Muscle layer of duodenum (tissue), 2 donors: ENCODE results near the gene EIF4G1.
A peak's percentile ranks its signal among the peaks of the same experiment; 100 is the strongest.

Experiments used
- H3K27ac ChIP-seq: one replicate; pipeline ENCODE4 v1.7.0; 2013; ENCODE audit warnings: mild to moderate bottlenecking, low read length
- H3K27me3 ChIP-seq: one replicate; pipeline ENCODE4 v1.7.0; 2013; ENCODE audit warnings: low read depth, mild to moderate bottlenecking, control low read depth, low read length
- H3K36me3 ChIP-seq, 2 donors: one replicate each; pipeline ENCODE4 v1.7.0; 2013; ENCODE audit warnings: low read length in 2 of 2, control low read depth in 1 of 2, mild to moderate bottlenecking in 1 of 2; ENCODE audit not compliant: insufficient read depth in 2 of 2, control insufficient read depth in 1 of 2
- H3K4me1 ChIP-seq, 2 donors: one replicate each; pipeline ENCODE4 v1.7.0; 2013; ENCODE audit warnings: low read length in 2 of 2, mild to moderate bottlenecking in 2 of 2, control low read depth in 1 of 2, moderate library complexity in 1 of 2; ENCODE audit not compliant: insufficient read depth in 2 of 2, control insufficient read depth in 1 of 2
- H3K4me3 ChIP-seq, 2 donors: one replicate each; pipeline ENCODE4 v1.7.0; 2013; ENCODE audit warnings: low read length in 2 of 2, low read depth in 1 of 2, mild to moderate bottlenecking in 1 of 2
- H3K9me3 ChIP-seq, 2 donors: one replicate each; pipeline ENCODE4 v1.7.0; 2013; ENCODE audit warnings: low read length in 2 of 2, control low read depth in 1 of 2, mild to moderate bottlenecking in 1 of 2; ENCODE audit not compliant: control insufficient read depth in 1 of 2
- donor health status: healthy.

Gene EIF4G1

GRCh38 chr3:184307915-184308314, 6.5 kb upstream of the EIF4G1 start:
- H3K4me1 ChIP-seq, result no peaks in the 10 kb centered on the region
- no peak overlapping the region for H3K4me3 ChIP-seq
- H3K36me3 ChIP-seq, result peaks cover 48 to 57% of the 10 kb centered on the region in 2 donors
- H3K27me3 ChIP-seq, result no peaks in the 10 kb centered on the region
- H3K9me3 ChIP-seq, result no peaks in the 10 kb centered on the region
- no peak overlapping the region for H3K27ac ChIP-seq

DNA sequence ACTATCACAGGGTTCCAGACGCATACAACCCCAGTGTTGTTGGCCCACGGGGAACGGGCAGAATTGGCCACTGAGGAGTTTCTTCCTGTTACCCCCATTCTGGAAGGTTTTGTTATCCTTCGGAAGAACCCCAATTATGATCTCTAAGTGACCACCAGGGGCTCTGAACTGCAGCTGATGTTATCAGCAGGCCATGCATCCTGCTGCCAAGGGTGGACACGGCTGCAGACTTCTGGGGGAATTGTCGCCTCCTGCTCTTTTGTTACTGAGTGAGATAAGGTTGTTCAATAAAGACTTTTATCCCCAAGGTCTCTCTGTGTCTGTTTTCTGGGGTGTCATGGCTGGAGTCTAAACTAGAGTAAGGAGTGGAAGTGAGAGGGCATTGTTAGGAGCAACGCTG, 5.7 kb upstream of the EIF4G1 start:
- Histone ChIP-seq H3K36me3 (peaks cover 39 to 49% of the 10 kb centered on the region in 2 donors), H3K27me3 (no peaks in the 10 kb centered on the region)

DNA sequence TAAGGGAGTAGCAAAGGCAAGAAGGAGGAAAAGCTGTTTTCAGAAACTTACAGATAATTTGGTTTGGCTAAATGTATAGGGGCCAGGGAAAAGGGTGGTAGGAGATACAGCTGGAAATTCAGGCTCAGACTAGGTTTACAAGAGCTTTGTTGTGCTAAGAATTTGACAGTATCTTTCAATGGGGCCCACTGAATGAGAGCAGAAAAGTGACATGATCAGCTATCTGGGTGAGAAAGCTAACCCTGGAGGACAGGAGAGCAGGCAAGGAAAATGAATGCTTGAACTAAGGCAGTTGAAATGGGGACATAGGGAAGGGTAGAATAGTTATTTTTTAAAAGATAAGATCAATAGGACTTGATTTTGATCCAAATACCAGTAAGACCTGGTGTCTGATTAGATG, 2.8 kb upstream of the EIF4G1 start:
- peaks cover 17 to 32% of the 10 kb centered on the region in 2 donors for H3K36me3 ChIP-seq
- no peaks in the 10 kb centered on the region for H3K9me3 ChIP-seq
- no peak overlapping the region for H3K4me3 ChIP-seq
- peaks cover under 1 to 4% of the 10 kb centered on the region in 2 donors for H3K4me1 ChIP-seq
- no peak overlapping the region for H3K27ac ChIP-seq
- H3K27me3 ChIP-seq, result no peaks in the 10 kb centered on the region

More for the DNA sequence above, 5.7 kb upstream of the EIF4G1 start:
- H3K4me3 ChIP-seq, result no peak overlapping the region
- no peaks in the 10 kb centered on the region for H3K4me1 ChIP-seq
- H3K9me3 ChIP-seq, result no peaks in the 10 kb centered on the region
- no peak overlapping the region for H3K27ac ChIP-seq

DNA sequence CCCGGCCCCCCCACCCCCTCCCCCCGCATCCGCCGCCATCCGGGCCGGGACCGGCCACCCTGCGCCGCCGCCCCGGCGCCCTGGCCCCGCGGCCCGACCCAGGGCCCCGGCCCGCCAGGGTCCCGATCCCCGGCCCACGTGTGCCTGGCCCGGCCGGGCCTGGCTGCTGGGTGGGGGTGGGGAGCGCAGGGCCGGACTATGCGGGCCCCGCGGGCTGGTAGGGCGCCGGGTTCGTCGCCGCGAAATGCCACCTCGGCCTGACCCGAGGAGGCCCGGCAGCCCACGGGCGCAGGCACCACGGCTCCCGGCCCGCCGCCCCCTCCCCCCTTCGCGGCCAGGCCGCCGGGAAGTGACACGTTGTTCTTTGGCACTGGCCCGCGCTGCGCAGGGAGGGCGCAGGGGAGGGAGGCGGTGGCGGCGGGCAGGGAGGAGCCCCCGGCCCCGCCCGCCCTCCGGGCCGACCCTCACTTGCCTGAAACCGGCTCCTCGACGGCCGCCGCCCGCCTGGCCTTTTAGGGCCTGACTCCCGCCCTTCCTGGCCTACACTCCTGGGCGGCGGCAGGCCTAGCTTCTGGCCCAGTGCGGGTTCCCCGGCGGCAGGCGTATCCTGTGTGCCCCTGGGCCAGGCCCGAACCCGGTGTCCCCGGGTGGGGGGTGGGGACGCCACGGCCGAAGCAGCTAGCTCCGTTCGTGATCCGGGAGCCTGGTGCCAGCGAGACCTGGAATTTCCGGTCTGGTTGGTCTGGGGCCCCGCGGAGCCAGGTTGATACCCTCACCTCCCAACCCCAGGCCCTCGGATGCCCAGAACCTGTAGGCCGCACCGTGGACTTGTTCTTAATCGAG, 515 bp downstream of the EIF4G1 start:
- Histone ChIP-seq H3K9me3 (no peaks in the 10 kb centered on the region), H3K27ac (peak overlapping the region; percentile 89), H3K4me3 (peak overlapping the region; percentile 77 to 79), H3K4me1 (peaks cover 16 to 35% of the 10 kb centered on the region in 2 donors), H3K36me3 (peaks cover 8 to 29% of the 10 kb centered on the region in 2 donors), H3K27me3 (no peaks in the 10 kb centered on the region)

GRCh38 chr3:184315543-184315867, 1.1 kb downstream of the EIF4G1 start:
- peaks cover 12 to 32% of the 10 kb centered on the region in 2 donors for H3K36me3 ChIP-seq
- peaks cover 21 to 39% of the 10 kb centered on the region in 2 donors for H3K4me1 ChIP-seq
- peak overlapping the region; percentile 77 to 79 for H3K4me3 ChIP-seq
- H3K27me3 ChIP-seq, result no peaks in the 10 kb centered on the region
- no peaks in the 10 kb centered on the region for H3K9me3 ChIP-seq
- H3K27ac ChIP-seq, result peak overlapping the region; percentile 89

DNA sequence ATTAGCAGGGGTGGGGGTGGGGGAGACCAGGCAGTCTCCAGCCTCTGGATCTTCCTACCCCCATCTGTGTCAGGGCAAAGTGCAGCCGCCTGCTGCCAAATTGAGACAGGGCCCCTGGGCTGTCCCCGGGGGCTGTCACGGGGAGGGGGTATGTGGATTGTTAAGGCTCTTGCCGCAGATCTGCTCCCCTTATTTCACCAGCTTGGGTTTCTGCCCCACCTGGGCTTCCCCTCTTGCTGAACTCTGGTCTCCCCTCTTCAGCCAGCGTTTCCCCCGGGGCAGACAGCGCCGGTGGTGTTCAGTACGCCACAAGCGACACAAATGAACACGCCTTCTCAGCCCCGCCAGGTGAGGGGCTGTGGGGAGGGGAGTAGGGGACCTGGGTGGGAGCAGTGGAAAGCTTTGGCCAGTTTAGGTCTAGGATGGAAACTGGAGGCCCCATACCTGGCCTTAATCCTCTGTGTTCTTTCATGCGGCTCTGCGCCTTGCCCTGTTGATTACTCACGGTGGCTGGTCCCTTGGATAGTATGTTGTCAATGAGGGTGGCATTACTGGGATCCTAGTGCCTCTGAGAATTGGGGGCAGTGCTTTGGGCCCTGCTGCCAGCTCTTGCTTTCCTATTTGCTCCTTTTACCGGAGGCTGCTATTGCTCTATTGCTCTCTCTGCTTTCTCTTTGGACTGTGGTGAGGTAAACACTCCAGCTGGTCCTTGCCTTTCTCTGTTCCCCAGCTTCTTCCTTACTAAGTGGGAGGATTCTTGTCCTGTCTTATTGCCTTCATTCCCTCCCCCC, 1.7 kb downstream of the EIF4G1 start:
- Histone ChIP-seq H3K36me3 (peaks cover 18 to 37% of the 10 kb centered on the region in 2 donors), H3K4me3 (peak overlapping the region; percentile 77 to 79), H3K27me3 (no peaks in the 10 kb centered on the region), H3K4me1 (peaks cover 24 to 44% of the 10 kb centered on the region in 2 donors), H3K9me3 (no peaks in the 10 kb centered on the region), H3K27ac (peak overlapping the region; percentile 89)

DNA sequence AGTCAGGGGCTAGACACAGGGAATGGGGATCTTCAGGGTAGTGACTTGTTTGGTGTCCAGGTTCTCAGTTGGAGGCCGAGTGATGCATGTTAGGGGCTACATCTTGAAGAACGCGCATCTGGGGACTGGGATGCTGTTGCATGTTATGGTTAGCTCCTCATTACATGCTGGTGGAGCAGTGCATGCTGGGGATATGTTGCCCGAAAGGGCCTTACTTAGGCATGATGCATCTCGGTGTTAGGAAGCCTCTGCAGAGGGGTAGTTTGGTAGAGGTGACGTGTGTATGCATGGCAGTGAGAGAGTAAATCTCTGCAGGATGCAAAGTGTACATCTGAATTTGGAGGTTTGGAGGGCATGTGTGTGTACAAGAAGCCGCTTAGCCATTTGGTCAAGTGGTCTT, 2.4 kb downstream of the EIF4G1 start:
- Histone ChIP-seq H3K4me3 (peak overlapping the region; percentile 77 to 79), H3K27ac (peak overlapping the region; percentile 89), H3K27me3 (no peaks in the 10 kb centered on the region), H3K36me3 (peaks cover 25 to 44% of the 10 kb centered on the region in 2 donors), H3K9me3 (no peaks in the 10 kb centered on the region), H3K4me1 (peaks cover 24 to 51% of the 10 kb centered on the region in 2 donors)

GRCh38 chr3:184317201-184317600, 2.8 kb downstream of the EIF4G1 start:
- Histone ChIP-seq H3K4me3 (peak overlapping the region in 1 of 2 donors; percentile 79), H3K4me1 (peaks cover 24 to 56% of the 10 kb centered on the region in 2 donors), H3K27ac (no peak overlapping the region), H3K9me3 (no peaks in the 10 kb centered on the region), H3K27me3 (no peaks in the 10 kb centered on the region), H3K36me3 (peaks cover 29 to 49% of the 10 kb centered on the region in 2 donors)

DNA sequence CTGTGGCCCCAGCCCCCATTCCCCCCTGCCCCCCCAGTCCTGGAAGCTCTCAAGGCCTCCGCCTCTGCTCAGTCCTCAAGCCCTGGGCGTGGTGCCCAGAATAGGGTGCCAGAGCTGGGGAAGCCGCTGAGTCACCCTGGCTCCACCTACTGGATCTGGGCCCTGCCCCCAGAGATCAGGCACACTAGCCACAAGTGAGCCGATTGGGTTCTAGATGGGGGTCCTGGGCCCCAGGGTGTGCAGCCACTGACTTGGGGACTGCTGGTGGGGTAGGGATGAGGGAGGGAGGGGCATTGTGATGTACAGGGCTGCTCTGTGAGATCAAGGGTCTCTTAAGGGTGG, 5.7 kb downstream of the EIF4G1 start:
- no peaks in the 10 kb centered on the region for H3K9me3 ChIP-seq
- peak overlapping the region; percentile 83 for H3K27ac ChIP-seq
- H3K4me1 ChIP-seq, result peaks cover 24 to 58% of the 10 kb centered on the region in 2 donors
- no peaks in the 10 kb centered on the region for H3K27me3 ChIP-seq
- H3K4me3 ChIP-seq, result peak overlapping the region in 1 of 2 donors; percentile 35
- peaks cover 58 to 73% of the 10 kb centered on the region in 2 donors for H3K36me3 ChIP-seq

DNA sequence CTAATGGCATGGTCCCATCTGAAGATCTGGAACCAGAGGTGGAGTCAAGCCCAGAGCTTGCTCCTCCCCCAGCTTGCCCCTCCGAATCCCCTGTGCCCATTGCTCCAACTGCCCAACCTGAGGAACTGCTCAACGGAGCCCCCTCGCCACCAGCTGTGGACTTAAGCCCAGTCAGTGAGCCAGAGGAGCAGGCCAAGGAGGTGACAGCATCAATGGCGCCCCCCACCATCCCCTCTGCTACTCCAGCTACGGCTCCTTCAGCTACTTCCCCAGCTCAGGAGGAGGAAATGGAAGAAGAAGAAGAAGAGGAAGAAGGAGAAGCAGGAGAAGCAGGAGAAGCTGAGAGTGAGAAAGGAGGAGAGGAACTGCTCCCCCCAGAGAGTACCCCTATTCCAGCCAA, 7.3 kb downstream of the EIF4G1 start:
- Histone ChIP-seq H3K36me3 (peaks cover 74 to 82% of the 10 kb centered on the region in 2 donors), H3K4me3 (no peak overlapping the region), H3K4me1 (peaks cover 22 to 53% of the 10 kb centered on the region in 2 donors), H3K27me3 (no peaks in the 10 kb centered on the region), H3K27ac (no peak overlapping the region), H3K9me3 (no peaks in the 10 kb centered on the region)

DNA sequence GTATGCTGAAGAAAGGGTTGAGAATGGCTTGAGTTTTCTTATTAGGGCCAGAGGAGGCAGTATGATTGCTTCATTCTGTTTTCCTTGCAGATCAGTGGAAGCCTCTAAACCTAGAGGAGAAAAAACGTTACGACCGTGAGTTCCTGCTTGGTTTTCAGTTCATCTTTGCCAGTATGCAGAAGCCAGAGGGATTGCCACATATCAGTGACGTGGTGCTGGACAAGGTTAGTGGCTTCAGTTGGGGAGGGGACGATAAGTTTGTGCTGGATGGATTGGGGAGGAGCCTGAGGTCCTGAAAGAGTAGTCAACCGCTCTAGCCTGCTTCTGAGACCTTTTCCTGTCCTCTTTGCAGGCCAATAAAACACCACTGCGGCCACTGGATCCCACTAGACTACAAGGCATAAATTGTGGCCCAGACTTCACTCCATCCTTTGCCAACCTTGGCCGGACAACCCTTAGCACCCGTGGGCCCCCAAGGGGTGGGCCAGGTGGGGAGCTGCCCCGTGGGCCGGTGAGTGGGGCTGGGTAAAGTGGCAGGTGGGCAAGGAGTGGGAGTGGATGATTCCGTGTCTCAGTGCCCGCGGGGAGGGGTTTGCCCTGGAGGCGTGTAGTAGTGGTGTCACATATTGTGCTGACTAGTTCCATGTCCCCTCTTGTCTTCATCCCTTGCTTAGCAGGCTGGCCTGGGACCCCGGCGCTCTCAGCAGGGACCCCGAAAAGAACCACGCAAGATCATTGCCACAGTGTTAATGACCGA, 8.5 kb downstream of the EIF4G1 start:
- Histone ChIP-seq H3K27me3 (no peaks in the 10 kb centered on the region), H3K4me1 (peaks cover 18 to 41% of the 10 kb centered on the region in 2 donors), H3K36me3 (peaks cover 79 to 83% of the 10 kb centered on the region in 2 donors), H3K27ac (no peak overlapping the region), H3K4me3 (no peak overlapping the region), H3K9me3 (no peaks in the 10 kb centered on the region)
